KOPT-K1 (cell line): ENCODE results near the gene ITSN1.
A peak's percentile ranks its signal among the peaks of the same experiment; 100 is the strongest.

ENCODE experiments used
- H3K27ac ChIP-seq: fragments of 200-600 bp; sonication (generic); 2 replicates; pipeline ENCODE4 v1.5.1; 2016; ENCODE audit warnings: antibody characterized with exemption, mild to moderate bottlenecking, low read depth, low read length; ENCODE audit not compliant: poor library complexity, severe bottlenecking
- H3K36me3 ChIP-seq: fragments of 200-600 bp; sonication (generic); 2 replicates; pipeline ENCODE4 v1.5.1; 2017; ENCODE audit warnings: antibody characterized with exemption, mild to moderate bottlenecking, low read length, moderate library complexity; ENCODE audit not compliant: insufficient read depth
- H3K9me3 ChIP-seq: fragments of 200-600 bp; sonication (generic); 2 replicates; pipeline ENCODE4 v1.5.1; 2017; ENCODE audit warnings: antibody characterized with exemption, low read length, mild to moderate bottlenecking; ENCODE audit not compliant: insufficient read depth, poor library complexity, severe bottlenecking

The ITSN1 gene

DNA sequence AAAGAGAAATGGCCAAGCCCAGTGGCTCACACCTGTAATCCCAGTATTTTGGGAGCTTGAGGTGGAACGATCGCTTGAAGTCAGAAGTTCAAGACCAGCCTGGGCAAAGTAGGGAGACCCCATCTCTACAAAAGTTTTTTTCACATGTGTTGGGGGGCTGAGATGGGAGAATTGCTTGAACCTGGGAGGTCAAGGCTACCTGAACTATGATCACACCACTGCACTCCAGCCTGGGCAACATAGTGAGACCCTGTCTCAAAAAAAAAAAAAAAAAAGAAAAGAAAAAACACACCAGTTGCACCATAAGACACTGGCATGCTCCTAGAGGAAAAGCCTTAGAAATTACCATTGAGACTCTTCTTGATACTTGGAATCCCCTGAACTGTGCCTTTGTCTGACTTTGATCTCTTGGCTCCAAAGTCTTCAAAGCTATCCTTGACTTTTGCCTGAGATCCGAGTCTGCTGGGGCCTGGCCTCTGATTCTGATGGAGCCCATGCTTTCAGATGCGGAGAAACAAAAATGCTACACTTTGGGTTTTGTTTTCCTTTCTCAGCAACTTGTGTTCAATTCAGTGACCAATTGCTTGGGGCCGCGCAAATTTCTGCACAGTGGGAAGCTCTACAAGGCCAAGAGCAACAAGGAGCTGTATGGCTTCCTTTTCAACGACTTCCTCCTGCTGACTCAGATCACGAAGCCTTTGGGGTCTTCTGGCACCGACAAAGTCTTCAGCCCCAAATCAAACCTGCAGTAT is 239.6 kb downstream of the ITSN1 start:
- no peaks in the 10 kb centered on the region for H3K9me3 ChIP-seq
- H3K27ac ChIP-seq, result no peak overlapping the region
- no peaks in the 10 kb centered on the region for H3K36me3 ChIP-seq

DNA sequence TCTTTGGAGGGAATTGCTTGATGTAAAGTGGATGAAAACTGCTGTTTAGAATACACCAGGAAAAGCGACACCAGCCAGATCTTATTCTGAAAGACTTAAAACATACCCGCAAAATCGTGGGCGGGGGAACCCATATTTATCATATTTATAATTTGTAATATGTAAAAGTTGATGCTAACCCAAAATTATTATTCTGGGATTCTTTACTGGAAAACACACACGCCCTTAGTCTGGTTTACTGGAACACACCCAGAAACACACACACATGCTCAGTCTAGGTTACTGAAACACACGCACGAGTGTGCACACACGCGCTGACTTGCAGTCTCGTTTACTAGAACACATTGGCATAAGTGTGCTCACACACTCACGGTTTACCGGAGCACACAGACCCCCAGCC is 240.8 kb downstream of the ITSN1 start:
- Histone ChIP-seq H3K27ac (no peak overlapping the region), H3K36me3 (no peaks in the 10 kb centered on the region), H3K9me3 (no peaks in the 10 kb centered on the region)

DNA sequence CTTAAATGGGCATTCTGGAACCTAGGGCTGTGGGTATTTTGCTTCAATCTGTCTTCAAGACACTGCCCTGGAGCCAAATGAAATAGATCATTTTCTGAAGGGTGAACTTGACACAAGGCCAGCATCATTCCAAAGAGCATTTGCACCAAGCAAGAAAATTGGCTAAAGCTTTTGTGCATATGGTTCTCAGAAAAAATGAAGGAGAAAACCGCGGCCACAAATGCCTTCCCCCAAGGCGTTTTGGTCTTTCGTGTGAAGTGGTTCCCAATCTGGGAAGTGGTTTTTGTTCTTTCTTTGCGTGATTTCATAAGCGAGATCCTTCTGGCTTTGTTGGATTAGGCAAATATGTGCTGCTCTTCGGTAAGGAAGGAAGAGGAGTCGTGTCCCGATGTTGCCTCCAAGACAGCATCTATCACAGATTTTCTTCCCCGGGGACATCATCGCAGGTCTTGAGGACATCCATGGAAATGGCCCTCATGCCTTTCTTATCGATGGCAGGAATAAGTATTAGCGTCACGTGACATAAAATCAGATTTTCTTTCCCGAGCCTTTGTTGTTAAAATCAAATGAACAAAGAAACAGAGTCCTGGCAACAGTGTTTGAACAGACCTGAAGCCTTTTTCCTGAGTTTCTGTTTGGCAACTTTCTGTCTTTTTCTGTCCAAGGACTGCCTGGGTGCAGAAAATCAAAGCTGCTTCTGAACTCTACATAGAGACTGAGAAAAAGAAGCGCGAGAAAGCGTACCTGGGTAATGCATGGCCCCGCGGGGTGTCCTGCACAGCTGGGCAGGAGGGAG is 242.3 kb downstream of the ITSN1 start:
- Histone ChIP-seq H3K36me3 (no peaks in the 10 kb centered on the region), H3K27ac (no peak overlapping the region), H3K9me3 (no peaks in the 10 kb centered on the region)

GRCh38 chr21:33885172-33885514 is 242.8 kb downstream of the ITSN1 start:
- Histone ChIP-seq H3K36me3 (no peaks in the 10 kb centered on the region), H3K9me3 (no peaks in the 10 kb centered on the region), H3K27ac (no peak overlapping the region)

DNA sequence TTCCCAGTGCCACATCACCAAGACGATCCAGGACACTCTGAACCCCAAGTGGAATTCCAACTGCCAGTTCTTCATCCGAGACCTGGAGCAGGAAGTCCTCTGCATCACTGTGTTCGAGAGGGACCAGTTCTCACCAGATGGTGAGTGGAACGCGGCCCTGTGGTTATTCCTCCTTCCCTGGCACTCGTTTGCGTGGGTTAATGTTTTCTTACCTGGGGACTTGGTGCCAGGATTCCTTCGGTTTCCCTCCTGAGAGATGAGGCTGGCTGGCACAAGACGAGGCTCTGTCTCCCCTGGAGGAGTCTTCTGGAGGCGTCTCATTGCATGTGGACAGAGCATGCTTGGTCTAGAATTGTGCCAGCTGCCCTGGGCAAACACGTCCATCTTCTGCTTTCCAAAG is 244.0 kb downstream of the ITSN1 start:
- no peaks in the 10 kb centered on the region for H3K36me3 ChIP-seq
- no peaks in the 10 kb centered on the region for H3K9me3 ChIP-seq
- H3K27ac ChIP-seq, result no peak overlapping the region

DNA sequence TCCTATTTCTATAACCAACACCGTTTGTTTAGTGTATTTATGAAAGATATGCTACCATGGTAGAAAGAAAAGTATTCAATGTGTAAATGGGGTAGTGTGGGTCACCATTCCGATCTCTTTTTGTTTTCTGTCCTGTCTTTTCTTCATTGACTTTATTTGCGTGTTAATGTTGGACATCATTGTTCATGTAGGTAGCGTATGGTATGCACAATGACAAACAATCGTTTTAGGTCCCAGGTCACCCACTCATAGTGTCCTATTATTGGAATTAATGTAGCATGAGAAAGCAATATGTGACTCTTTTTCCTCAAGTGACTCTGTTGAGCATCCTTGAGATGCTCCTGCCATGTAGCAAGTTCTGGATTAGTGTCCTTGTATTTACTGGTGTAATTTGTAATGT is 247.9 kb downstream of the ITSN1 start:
- Histone ChIP-seq H3K27ac (no peak overlapping the region), H3K9me3 (no peaks in the 10 kb centered on the region), H3K36me3 (no peaks in the 10 kb centered on the region)

DNA sequence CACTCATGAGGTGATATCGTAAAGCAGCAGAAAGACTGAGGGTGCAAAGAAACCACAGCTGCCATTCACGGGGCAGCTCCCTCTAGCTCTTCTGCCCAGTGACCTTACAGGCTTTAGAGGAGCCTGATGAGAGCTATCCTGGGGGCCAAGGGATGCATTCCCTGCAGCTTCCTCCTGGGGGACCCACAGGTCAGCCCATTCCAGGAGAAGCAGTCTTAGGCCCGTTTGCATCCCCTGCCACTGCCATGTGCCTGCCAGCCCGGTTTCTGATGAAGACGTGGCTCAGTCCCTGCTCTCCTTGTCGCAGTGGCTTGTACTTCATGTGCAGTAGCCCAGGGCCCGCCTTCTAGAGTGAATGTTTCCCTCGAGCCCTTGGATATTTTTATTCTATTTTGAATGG is 250.6 kb downstream of the ITSN1 start:
- Histone ChIP-seq H3K9me3 (no peaks in the 10 kb centered on the region), H3K36me3 (no peaks in the 10 kb centered on the region), H3K27ac (no peak overlapping the region)

- no peak overlapping the region for H3K27ac ChIP-seq
- no peaks in the 10 kb centered on the region for H3K9me3 ChIP-seq
- no peaks in the 10 kb centered on the region for H3K36me3 ChIP-seq
These were observed 251.6 kb downstream of the ITSN1 start for GRCh38 chr21:33893917-33894316.

DNA sequence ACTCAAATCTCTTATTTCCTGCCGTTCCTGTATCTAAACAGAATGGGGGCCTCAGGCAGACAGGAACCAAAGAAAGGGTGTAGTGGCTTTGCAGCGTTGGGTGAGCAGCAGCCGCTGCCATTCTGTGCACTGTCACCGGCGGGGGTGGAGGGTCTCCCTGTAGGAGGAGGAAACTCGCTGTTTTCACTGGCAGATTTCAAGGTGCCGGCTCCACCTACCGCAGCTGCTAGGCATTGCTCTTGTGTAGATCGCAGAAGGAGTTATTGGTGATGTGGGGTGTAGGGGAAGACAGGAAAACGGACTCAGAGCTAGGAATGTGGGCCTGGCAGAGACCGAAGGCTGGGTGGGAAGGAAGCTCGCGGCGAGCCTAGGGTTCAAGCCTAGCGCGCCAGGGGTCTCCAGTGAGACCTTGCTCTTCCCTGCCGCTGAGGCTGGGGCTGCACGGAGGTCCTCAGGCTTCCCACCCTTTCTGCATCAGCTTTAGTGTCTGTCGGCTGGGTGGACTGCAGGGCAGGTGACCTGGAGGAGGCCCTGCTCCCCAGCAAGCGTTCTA is 252.5 kb downstream of the ITSN1 start:
- Histone ChIP-seq H3K36me3 (peaks cover 5% of the 10 kb centered on the region; the same call in 1 of the 2 replicates), H3K27ac (peak overlapping the region; percentile 36), H3K9me3 (no peaks in the 10 kb centered on the region)

- Histone ChIP-seq H3K27ac (peak overlapping the region; percentile 36), H3K36me3 (peaks cover 10% of the 10 kb centered on the region; the same call in 1 of the 2 replicates)
These were observed 253.1 kb downstream of the ITSN1 start for GRCh38 chr21:33895356-33895755.

DNA sequence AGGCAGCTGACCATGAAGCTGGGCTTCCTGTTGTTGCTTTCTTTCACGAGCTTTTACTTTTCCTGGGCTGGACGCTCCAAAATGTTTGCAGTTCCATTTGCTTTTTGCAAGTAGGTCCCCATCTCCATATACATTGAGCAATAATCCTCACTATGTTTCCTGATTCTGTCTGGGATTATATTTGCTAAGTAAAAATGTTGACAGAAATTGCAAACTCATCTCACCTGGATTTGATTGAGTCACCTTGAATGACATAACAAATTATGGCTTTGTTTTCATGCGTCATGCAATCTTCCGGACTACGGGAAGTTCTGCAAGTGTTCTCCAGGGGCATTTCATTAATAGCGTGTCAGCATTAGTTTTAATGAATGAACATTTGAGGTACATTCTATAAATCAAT is 254.4 kb downstream of the ITSN1 start:
- no peaks in the 10 kb centered on the region for H3K9me3 ChIP-seq
- no peak overlapping the region for H3K27ac ChIP-seq
- peaks cover 24% of the 10 kb centered on the region for H3K36me3 ChIP-seq

More at GRCh38 chr21:33895356-33895755, 253.1 kb downstream of the ITSN1 start:
- H3K9me3 ChIP-seq, result no peaks in the 10 kb centered on the region

- H3K36me3 ChIP-seq, result peaks cover 28% of the 10 kb centered on the region
- no peaks in the 10 kb centered on the region for H3K9me3 ChIP-seq
- no peak overlapping the region for H3K27ac ChIP-seq
These were observed 254.8 kb downstream of the ITSN1 start for GRCh38 chr21:33897098-33897497.

DNA sequence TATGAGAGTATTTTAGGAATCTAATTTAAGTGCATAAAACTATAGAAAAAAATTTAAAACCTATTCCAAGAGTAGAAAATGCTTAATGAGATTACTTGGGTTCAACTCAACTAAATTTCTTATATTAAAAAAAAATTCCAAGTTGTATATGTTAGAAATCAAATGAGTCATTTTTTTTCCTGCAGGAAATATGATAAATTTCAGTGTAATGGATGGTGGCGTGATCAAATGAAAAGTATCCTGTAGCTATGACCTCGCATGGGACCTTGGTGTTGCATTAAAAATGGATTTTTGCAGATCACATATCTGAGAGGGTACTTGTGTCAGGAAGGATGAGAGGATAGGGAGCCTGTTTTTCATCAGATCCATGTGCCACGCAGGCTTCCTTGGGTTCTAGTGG is 255.4 kb downstream of the ITSN1 start:
- H3K9me3 ChIP-seq, result no peaks in the 10 kb centered on the region
- H3K36me3 ChIP-seq, result peaks cover 34% of the 10 kb centered on the region
- H3K27ac ChIP-seq, result no peak overlapping the region

DNA sequence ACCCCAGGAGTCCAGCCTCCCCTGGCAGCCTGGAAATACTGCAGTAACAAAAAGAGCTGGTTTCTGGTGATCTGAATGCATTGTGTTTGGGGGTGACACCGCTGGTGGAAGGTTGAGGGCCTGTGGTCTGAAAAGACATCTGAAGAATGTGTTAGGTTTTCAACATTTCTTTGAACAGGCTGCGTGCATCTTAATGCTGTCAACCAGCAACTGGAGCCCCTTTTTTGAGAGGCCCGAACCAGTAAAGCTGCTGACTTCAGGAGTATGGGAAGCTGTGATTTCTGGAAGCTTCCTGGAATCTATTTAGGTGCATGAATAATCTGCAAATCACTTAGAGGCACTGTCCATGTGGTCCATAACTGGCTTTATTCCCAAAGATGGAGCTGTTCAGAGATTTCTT is 256.3 kb downstream of the ITSN1 start:
- Histone ChIP-seq H3K36me3 (peaks cover 43% of the 10 kb centered on the region), H3K27ac (no peak overlapping the region), H3K9me3 (no peaks in the 10 kb centered on the region)

DNA sequence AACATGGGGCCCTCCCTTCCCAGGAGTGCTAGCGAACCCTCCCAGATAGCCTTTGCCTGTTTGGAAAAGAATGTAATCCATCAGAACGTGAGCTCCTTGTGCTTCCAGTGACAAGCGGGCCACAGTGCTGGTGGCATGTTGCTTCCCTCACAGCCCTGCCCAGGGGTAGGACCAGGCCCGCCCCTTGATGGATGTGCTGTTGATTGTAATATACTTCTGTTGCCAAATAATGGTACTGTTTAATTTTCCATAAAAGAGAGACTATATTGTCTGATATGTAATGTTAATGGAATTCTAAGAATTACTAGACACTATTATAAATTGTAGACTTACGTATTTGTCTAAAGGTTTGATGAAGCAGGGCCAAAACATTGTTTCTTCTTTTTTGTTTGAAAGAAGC is 256.9 kb downstream of the ITSN1 start:
- peaks cover 48% of the 10 kb centered on the region for H3K36me3 ChIP-seq
- no peak overlapping the region for H3K27ac ChIP-seq
- H3K9me3 ChIP-seq, result no peaks in the 10 kb centered on the region
